HG02678 (cell line): ENCODE measurements around the gene SCN4B.

Experiments
- ATAC-seq: cut with Tn5 transposase; IDR thresholded peaks from one replicate; pipeline ENCODE4 v1.9.1; 2021; ENCODE audit warnings: mild to moderate bottlenecking, moderate library complexity; ENCODE audit not compliant: unreplicated experiment

SCN4B gene

GRCh38 chr11:118135051-118135795 is 17.4 kb downstream of the SCN4B start:
- no peak for ATAC-seq

- ATAC-seq = no peak
Observed at GRCh38 chr11:118133816-118134215, 18.8 kb downstream of the SCN4B start.

GRCh38 chr11:118132385-118133151 is 20.1 kb downstream of the SCN4B start:
- ATAC-seq = no peak

- no peak for ATAC-seq
Observed at GRCh38 chr11:118129471-118130172, 23.0 kb downstream of the SCN4B start.

GRCh38 chr11:118128721-118129470 is 23.7 kb downstream of the SCN4B start:
- ATAC-seq = no peak

- no peak for ATAC-seq
Observed at GRCh38 chr11:118128310-118128709, 24.3 kb downstream of the SCN4B start.

GRCh38 chr11:118126082-118126838 is 26.4 kb downstream of the SCN4B start:
- ATAC-seq = no peak

GRCh38 chr11:118124929-118125535 is 27.6 kb downstream of the SCN4B start:
- no peak for ATAC-seq

- ATAC-seq = no peak
Observed at GRCh38 chr11:118120793-118121192, 31.8 kb downstream of the SCN4B start.

- no peak for ATAC-seq
Observed at GRCh38 chr11:118117790-118118601, 34.6 kb downstream of the SCN4B start.

- ATAC-seq = no peak
Observed at GRCh38 chr11:118115048-118115447, 37.6 kb downstream of the SCN4B start.

- no peak for ATAC-seq
Observed at GRCh38 chr11:118114266-118114665, 38.4 kb downstream of the SCN4B start.

GRCh38 chr11:118112711-118113430 is 39.8 kb downstream of the SCN4B start:
- ATAC-seq = no peak

- ATAC-seq = no peak
Observed at GRCh38 chr11:118111744-118112035, 40.9 kb downstream of the SCN4B start.

GRCh38 chr11:118111019-118111743 is 41.4 kb downstream of the SCN4B start:
- no peak for ATAC-seq

GRCh38 chr11:118109231-118109630 is 43.4 kb downstream of the SCN4B start:
- ATAC-seq = no peak

GRCh38 chr11:118108513-118108912 is 44.1 kb downstream of the SCN4B start:
- no peak for ATAC-seq

- no peak for ATAC-seq
Observed at GRCh38 chr11:118106789-118107335, 45.8 kb downstream of the SCN4B start.
